IMR-90 (cell line): ENCODE data around the gene OVOL3. TPM values are rescaled to one million over a fixed set of nuclear protein-coding genes. Genes with fewer than 3 reads are reported as not detected.

Experiments used
- ATAC-seq: fragments of 200-7000 bp; cut with Tn5 transposase; 2 replicates; pipeline ENCODE4 v1.9.1; 2020; ENCODE audit warnings: low read depth, mild to moderate bottlenecking, moderate library complexity
- BruUV-seq: library from RNA; stranded (reverse); fragments of 400-500 nt; replicated peaks from 2 replicates; lab custom pipeline; 2021; lab: Mats Ljungman, UMichigan
- CTCF ChIA-PET: fragments of 300-600 bp; formaldehyde crosslinking; extraction: SDS; loops from one replicate; lab custom pipeline; 2021; ENCODE audit warnings: antibody characterized with exemption; lab: Yijun Ruan, JAX
- POLR2A ChIA-PET: fragments of 300-600 bp; sonication (Branson Sonifier 250); formaldehyde crosslinking; loops from one replicate; lab custom pipeline; 2022; ENCODE audit warnings: antibody characterized with exemption; ENCODE audit not compliant: unreplicated experiment; lab: Charles Lee
- DNase-seq: peaks from one replicate; pipeline ENCODE4 v3.0.0; 2013
- H2AFZ ChIP-seq: replicated peaks from 2 replicates; pipeline ENCODE3; 2013; ENCODE audit warnings: low read length, mild to moderate bottlenecking; ENCODE audit not compliant: poor library complexity
- H2AK5ac ChIP-seq: 2 replicates; pipeline ENCODE4 v1.6.1; 2013; ENCODE audit warnings: low read depth, low read length, inconsistent platforms
- H2AK9ac ChIP-seq: replicated peaks from 2 replicates; pipeline ENCODE3; 2013; ENCODE audit warnings: mild to moderate bottlenecking, low read depth, low read length, moderate library complexity; ENCODE audit not compliant: poor library complexity
- H2BK120ac ChIP-seq: 2 replicates; pipeline ENCODE4 v1.6.1; 2013; ENCODE audit warnings: low read depth, low read length, inconsistent platforms
- H2BK15ac ChIP-seq: 3 replicates; pipeline ENCODE4 v1.6.1; 2013; ENCODE audit warnings: low read depth, low read length, inconsistent platforms
- H2BK20ac ChIP-seq: 2 replicates; pipeline ENCODE4 v1.6.1; 2013; ENCODE audit warnings: low read depth, mild to moderate bottlenecking, inconsistent platforms, low read length, moderate library complexity
- H2BK5ac ChIP-seq: 2 replicates; pipeline ENCODE4 v1.6.1; 2013; ENCODE audit warnings: mild to moderate bottlenecking, low read depth, low read length, inconsistent platforms; ENCODE audit not compliant: poor library complexity, severe bottlenecking
- H3K14ac ChIP-seq: replicated peaks from 2 replicates; pipeline ENCODE4 v1.6.1; 2013; ENCODE audit warnings: low read depth, low read length, inconsistent platforms
- H3K18ac ChIP-seq: 2 replicates; pipeline ENCODE4 v1.6.1; 2013; ENCODE audit warnings: low read depth, low read length, control low read depth
- H3K23ac ChIP-seq: 2 replicates; pipeline ENCODE4 v1.6.1; 2013; ENCODE audit warnings: low read depth, low read length, inconsistent platforms
- H3K27ac ChIP-seq: 2 replicates; pipeline ENCODE4 v1.5.1; 2013; ENCODE audit warnings: mild to moderate bottlenecking, control low read depth, low read length; ENCODE audit not compliant: insufficient read depth
- H3K27me3 ChIP-seq: 2 replicates; pipeline ENCODE4 v1.6.1; 2013; ENCODE audit warnings: low read length; ENCODE audit not compliant: control insufficient read depth, insufficient read depth
- H3K36me3 ChIP-seq: 2 replicates; pipeline ENCODE4 v1.6.1; 2013; ENCODE audit warnings: low read length, mixed read lengths; ENCODE audit not compliant: control insufficient read depth, insufficient read depth
- H3K4ac ChIP-seq: 2 replicates; pipeline ENCODE4 v1.6.1; 2013; ENCODE audit warnings: low read depth, low read length, inconsistent platforms
- H3K4me1 ChIP-seq: 2 replicates; pipeline ENCODE4 v1.6.1; 2013; ENCODE audit warnings: low read length, mixed read lengths; ENCODE audit not compliant: control insufficient read depth, insufficient read depth
- H3K4me2 ChIP-seq: 2 replicates; pipeline ENCODE4 v1.6.1; 2013; ENCODE audit warnings: low read depth, mild to moderate bottlenecking, control low read depth, low read length, moderate library complexity
- H3K4me3 ChIP-seq: 2 replicates; pipeline ENCODE4 v1.5.1; 2013; ENCODE audit warnings: low read depth, mild to moderate bottlenecking, control low read depth, low read length, moderate library complexity; ENCODE audit not compliant: insufficient read depth
- H3K56ac ChIP-seq: 2 replicates; pipeline ENCODE4 v1.6.1; 2013; ENCODE audit warnings: low read length, inconsistent platforms; ENCODE audit not compliant: insufficient read depth; ENCODE audit errors: extremely low read depth
- H3K79me1 ChIP-seq, 2 experiments: 2 replicates each; pipeline ENCODE4 v1.6.1; 2013; ENCODE audit warnings: low read length in 2 of 2, inconsistent platforms in 1 of 2, low read depth in 1 of 2
- H3K9ac ChIP-seq: 2 replicates; pipeline ENCODE4 v1.6.1; 2013; ENCODE audit warnings: low read depth, low read length, control low read depth
- H3K9me1 ChIP-seq: 2 replicates; pipeline ENCODE4 v1.6.1; 2013; ENCODE audit warnings: low read length, inconsistent platforms; ENCODE audit not compliant: insufficient read depth
- H3K9me3 ChIP-seq: 2 replicates; pipeline ENCODE4 v1.6.1; 2013; ENCODE audit warnings: low read length; ENCODE audit not compliant: control insufficient read depth, insufficient read depth
- H4K20me1 ChIP-seq: 2 replicates; pipeline ENCODE4 v1.6.1; 2013; ENCODE audit warnings: low read length, inconsistent platforms; ENCODE audit not compliant: insufficient read depth
- H4K5ac ChIP-seq: 2 replicates; pipeline ENCODE4 v1.6.1; 2013; ENCODE audit warnings: mild to moderate bottlenecking, low read depth, low read length, control low read depth
- H4K8ac ChIP-seq, 2 experiments: 2 replicates each; pipeline ENCODE4 v1.6.1; 2013; ENCODE audit warnings: low read depth in 2 of 2, low read length in 2 of 2, control low read depth in 1 of 2, inconsistent platforms in 1 of 2
- H4K91ac ChIP-seq: 2 replicates; pipeline ENCODE4 v1.6.1; 2013; ENCODE audit warnings: low read depth, low read length, inconsistent platforms; ENCODE audit not compliant: insufficient read depth
- CTCF ChIP-seq: conservative IDR thresholded peaks from 2 replicates; pipeline ENCODE4 v1.5.1; 2012; ENCODE audit warnings: mild to moderate bottlenecking, low read depth, low read length, improper control_type of control experiment
- NFE2L2 ChIP-seq: fragments of 150-350 bp; IDR thresholded peaks from 2 replicates; pipeline ENCODE4 v1.6.1; 2016; ENCODE audit warnings: low read depth, mild to moderate bottlenecking, low read length
- RFX5 ChIP-seq: IDR thresholded peaks from 2 replicates; pipeline ENCODE4 v1.8.0; 2012; ENCODE audit warnings: low read depth, mild to moderate bottlenecking, low read length, moderate library complexity
- WGBS, 2 experiments: methylation state at CpG; one replicate each; pipeline versions ENCODE4 v1.1.5 to v1.1.7; 2013; ENCODE audit warnings: missing lambda C conversion rate in 2 of 2; ENCODE audit not compliant: insufficient read length in 1 of 2; ENCODE audit errors: extremely low coverage in 2 of 2; 5-methylcytosine and 5-hydroxymethylcytosine counted together
- dilution Hi-C: fragments of 300-500 bp; cut with HindIII; formaldehyde crosslinking; loops from one replicate; pipeline ENCODE4 v1.14.3; 2018; ENCODE audit warnings: low sequenced_read_pairs; ENCODE audit not compliant: unreplicated experiment
- in situ Hi-C: fragments of 300-500 bp; cut with MboI; formaldehyde crosslinking; loops from 3 replicates; pipeline ENCODE4 v1.14.3; 2019; ENCODE audit warnings: low sequenced_read_pairs, inconsistent platforms, mixed read lengths
- intact Hi-C: fragments of 100-400 bp; cut with micrococcal nuclease; formaldehyde crosslinking; loops from 2 replicates; pipeline ENCODE4 v1.10.0; 2022
- polyA plus RNA-seq, 3 experiments: library from polyadenylated mRNA; depleted of rRNA; stranded (reverse); fragments of >200 nt; gene quantifications; 2 replicates each; pipeline ENCODE4 v1.2.3, GENCODE V29; 2012; ENCODE audit warnings: low replicate concordance in 1 of 3
- total RNA-seq: library from RNA; depleted of rRNA; stranded (reverse); fragments of >200 nt; gene quantifications from 2 replicates; pipeline ENCODE4 v1.2.3, GENCODE V29; 2012

The OVOL3 gene
- total and polyA plus RNA-seq, 2 of the 4 experiments (the other 2 are of a cell fraction) = not detected

GRCh38 chr19:36120092-36120983 is 9.4 kb downstream of the OVOL3 start:
- CTCF ChIA-PET = no interaction called here
- no peaks in the 10 kb centered on the region for H3K9me3 ChIP-seq

More at GRCh38 chr19:36120092-36120983, 9.4 kb downstream of the OVOL3 start:
- intact Hi-C loops = no loop called here
- in situ Hi-C loops = no loop called here
- no peak overlapping the region for H3K4me3 ChIP-seq
- WGBS, 2 experiments = 97% methylated on average over 5 of the region's 26 CpGs; no CpG with 5 or more reads in 1 of the 2 experiments
- TF ChIP-seq RFX5 = no peak
- TF ChIP-seq CTCF = no peak
- no peak for TF ChIP-seq NFE2L2
- peaks cover 39% of the 10 kb centered on the region for H3K36me3 ChIP-seq
- H3K27ac ChIP-seq = no peak overlapping the region
- H2BK15ac ChIP-seq = no peak overlapping the region
- no peak overlapping the region for H4K8ac ChIP-seq
- ATAC-seq (no peak), DNase-seq (no peak)
- POLR2A ChIA-PET = no interaction called here
- no peak overlapping the region for H3K56ac ChIP-seq
- H2AFZ ChIP-seq = no peak overlapping the region
- no peak overlapping the region for H3K4ac ChIP-seq
- no peak overlapping the region for H3K23ac ChIP-seq
- no peak overlapping the region for H3K9ac ChIP-seq
- no peaks in the 10 kb centered on the region for H3K27me3 ChIP-seq
- peaks cover 12 to 46% of the 10 kb centered on the region in 2 experiments for H3K79me1 ChIP-seq
- no peak overlapping the region for H3K14ac ChIP-seq
- H2BK120ac ChIP-seq = no peak overlapping the region
- dilution Hi-C loops = no loop called here
- no peak overlapping the region for H4K5ac ChIP-seq
- H3K4me2 ChIP-seq = no peak overlapping the region
- H2BK5ac ChIP-seq = no peak overlapping the region
- H2AK9ac ChIP-seq = no peak overlapping the region
- 0 out of 2 replicates have a peak, but pooled peaks cover 6% of the 10 kb centered on the region for H3K9me1 ChIP-seq
- no peak overlapping the region for H4K91ac ChIP-seq
- H2AK5ac ChIP-seq = no peak overlapping the region
- no peak overlapping the region for H3K18ac ChIP-seq
- H2BK20ac ChIP-seq = no peak overlapping the region
- peaks cover 4% of the 10 kb centered on the region for H3K4me1 ChIP-seq
- no TSS peak for BruUV-seq
- peaks cover 14% of the 10 kb centered on the region for H4K20me1 ChIP-seq
